Renal pelvis (tissue), 4 donors: Measurements from ENCODE around the gene KCNG4. TPM values are rescaled to one million over a fixed set of nuclear protein-coding genes. Genes with fewer than 3 reads are reported as not detected.

ENCODE experiments used
- DNase-seq: peaks from one replicate; pipeline ENCODE4 v3.0.0-alpha.2; 2013
- polyA plus RNA-seq, 3 donors: library from polyadenylated mRNA; unstranded; fragments of 120-200 nt; gene quantifications; one replicate each; pipeline ENCODE4 v1.2.1, GENCODE V29; 2013; ENCODE audit not compliant: insufficient read length in 3 of 3

Gene KCNG4
- polyA plus RNA-seq, 3 donors, result 0.03 to 0.09 (median 0.03) TPM

GRCh38 chr16:84267380-84267779, 27.6 kb upstream of the KCNG4 start:
- DNase-seq, result no peak

DNA sequence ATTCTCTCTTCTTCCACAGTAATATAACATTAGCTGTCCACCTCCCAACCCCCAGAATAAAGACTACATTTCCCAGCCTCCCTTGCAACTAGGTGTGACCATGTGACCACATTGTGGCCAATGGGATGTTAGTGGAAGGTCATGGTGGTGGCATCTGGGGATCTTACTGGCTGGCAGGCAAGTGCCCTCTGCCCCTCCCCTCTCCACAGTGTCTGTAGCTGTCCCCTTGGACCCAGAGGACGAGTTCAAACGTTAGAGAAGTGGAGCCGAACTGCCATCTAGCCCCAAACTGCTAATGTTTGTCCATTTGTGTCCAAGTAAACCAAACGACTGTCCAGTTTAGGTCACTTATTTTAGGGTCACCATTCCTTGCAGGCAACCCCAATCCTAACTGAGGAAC, 26.6 kb upstream of the KCNG4 start:
- DNase-seq, result peak; percentile 44

- no peak for DNase-seq
Observed at GRCh38 chr16:84262939-84263338, 23.1 kb upstream of the KCNG4 start.

GRCh38 chr16:84262031-84262430, 22.2 kb upstream of the KCNG4 start:
- no peak for DNase-seq

DNA sequence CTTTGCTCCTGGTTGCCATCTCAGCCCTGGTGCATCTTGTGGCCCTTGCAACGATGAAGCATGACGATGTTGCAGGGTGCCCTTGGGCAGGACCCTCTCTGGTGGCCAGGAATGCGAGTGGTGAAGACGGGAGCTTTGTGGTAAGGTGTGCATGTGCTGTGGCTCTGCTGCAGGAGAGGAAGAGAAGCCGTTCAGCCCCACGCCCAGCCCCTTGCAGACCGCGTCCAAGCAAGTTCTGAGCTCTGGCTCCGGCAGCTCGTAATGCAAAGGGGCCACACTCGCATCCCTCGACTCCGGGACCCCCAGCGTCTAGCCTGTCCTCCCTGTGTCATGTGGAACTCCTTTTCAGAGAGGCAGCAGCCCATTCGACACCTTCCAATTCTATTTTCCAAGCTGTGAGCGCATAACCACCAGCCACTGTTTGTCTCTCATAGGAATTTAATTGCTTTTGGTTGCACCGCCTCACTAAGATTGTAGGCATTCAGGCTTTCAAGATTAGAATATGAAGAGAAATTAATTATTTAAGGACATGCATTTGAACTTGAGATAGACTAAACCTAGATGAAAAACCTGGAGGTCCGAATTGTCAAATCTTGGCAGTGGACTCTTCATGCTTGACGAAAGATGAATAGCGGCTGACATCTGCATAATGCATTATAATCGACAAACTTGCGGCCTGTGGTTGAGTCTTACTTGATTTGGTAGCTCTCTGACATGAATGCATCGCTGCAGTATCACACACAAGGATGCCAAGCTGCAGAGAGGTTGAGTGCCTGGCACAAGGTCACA, 21.1 kb upstream of the KCNG4 start:
- DNase-seq, result no peak

DNA sequence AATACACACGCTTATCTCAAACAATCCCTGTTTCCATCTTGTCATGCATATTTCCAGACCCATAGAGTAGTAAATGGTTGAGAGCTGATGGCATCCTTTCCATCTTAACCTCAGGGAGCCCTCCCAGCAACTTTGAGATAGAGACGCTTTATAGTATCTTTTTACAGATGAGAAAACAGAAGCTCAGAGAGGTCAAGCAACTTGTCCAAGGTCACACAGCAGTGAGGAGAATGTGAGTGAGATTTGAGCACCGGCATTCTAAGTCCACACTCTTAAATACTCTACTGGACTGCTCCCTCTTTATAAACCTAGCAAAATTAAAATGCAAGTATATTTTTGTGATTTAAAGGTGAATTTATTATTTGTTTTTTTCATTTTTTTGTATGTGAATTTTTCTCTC, 19.9 kb upstream of the KCNG4 start:
- DNase-seq, result no peak

DNA sequence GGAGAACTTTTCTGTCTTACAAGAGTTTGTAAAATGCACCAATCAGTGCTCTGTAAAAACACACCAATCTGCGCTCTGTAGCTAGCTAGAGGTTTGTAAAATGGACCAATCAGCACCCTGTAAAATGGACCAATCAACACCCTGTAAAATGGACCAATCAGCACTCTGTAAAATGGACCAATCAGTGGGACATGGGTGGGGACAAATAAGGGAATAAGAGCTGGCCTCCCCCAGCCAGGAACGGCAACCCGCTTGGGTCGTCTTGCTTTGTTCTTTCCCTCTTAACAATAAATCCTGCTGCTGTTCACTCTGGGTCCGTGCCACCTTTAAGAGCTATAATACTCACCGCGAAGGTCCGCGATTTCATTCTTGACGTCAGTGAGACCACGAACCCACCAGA, 18.5 kb upstream of the KCNG4 start:
- DNase-seq, result no peak

GRCh38 chr16:84255050-84255810, 15.4 kb upstream of the KCNG4 start:
- no peak for DNase-seq

GRCh38 chr16:84254062-84254461, 14.2 kb upstream of the KCNG4 start:
- DNase-seq, result no peak

DNA sequence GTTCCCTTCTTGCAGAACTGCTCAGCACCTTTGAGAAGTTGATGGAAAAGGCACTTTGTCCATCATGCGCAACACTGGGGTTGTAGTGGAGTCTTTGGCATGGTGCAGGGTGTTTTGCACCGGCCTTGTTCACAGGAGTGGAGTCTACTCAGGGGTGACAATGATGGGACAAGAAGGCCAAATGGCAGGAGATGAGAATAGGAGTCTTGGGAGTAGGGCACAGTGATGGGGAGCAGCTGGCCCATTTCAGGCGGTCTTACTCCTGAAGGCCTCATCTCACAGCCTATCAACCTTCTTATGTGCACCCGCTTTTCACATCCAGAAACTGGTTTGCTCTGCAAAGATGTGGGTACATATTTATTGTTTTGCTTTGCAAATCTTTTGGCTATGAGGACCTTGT, 13.4 kb upstream of the KCNG4 start:
- no peak for DNase-seq

DNA sequence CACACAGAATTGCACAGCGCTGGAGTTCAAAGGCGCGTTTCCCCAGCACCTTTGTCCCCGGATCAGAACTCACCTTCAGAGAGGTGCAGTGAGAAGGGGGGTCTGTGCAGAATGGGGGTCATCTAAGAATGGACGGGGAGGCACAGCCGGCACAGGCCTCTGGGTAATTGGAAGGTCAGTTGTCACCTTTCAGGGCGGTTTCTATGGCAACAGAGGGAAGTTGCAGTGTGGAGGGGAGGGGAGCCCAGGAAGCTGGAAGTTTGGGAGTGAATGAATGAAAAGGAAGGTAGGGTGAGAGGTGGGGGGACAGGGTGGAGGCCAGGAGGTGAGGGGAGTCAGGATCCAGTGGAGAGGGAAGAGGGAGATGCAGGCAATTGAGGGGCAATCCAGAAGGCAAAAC, 12.4 kb upstream of the KCNG4 start:
- no peak for DNase-seq

- DNase-seq, result no peak
Observed at GRCh38 chr16:84247844-84248243, 8.0 kb upstream of the KCNG4 start.

GRCh38 chr16:84247331-84247730, 7.5 kb upstream of the KCNG4 start:
- no peak for DNase-seq

GRCh38 chr16:84246679-84247077, 6.9 kb upstream of the KCNG4 start:
- DNase-seq, result no peak

DNA sequence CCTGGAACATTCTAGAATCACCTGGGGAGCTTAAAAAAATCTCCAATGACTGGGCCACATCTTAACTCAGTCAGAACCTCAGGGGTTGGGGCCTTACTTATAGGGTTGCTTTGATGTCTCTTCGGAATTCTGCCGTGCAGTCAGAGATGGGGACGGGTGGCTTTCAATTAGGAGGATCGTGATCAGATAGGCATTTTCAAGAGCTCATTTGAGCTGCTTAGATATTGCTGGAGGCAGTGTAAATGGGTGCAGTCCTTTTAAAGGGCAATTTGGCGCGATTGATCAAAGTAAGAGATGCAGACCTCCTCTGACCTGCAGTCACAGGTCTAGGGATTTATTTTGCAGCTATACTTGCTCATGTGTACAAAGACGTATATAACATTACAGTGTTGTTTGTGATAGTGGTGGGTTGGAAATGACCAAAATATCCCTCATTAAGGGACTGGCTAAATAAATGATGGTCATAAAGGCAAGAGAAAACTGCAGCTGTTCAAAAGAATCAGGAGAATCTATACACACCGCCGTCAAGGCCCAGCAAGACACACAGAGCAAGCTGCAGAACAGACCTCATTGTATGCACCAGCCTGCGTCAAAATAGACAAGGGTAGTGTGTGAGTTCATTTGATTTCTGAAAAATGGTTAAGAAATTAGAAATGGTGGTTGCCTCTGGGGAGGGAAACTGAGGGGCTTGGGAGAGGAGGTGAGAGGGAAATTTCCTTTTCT, 6.3 kb upstream of the KCNG4 start:
- no peak for DNase-seq

DNA sequence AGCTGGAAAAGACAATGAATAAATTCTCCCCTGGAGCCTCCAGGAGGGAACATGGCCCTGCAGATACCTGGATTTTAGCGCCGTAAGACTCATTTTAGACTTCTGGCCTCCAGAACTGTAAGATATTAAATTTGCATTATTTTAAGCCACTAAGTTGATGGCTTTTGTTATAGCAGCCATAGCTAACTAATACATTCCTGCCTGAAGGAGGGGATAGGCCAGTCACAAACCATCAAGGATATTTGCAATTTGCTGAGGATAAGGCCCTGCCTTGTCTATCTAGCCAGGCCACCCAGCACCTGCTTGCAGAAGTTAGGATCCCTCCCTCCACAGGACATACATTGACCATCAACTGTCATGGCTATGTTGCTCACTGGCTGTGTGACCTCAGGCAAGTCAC, 4.9 kb upstream of the KCNG4 start:
- DNase-seq, result no peak

DNA sequence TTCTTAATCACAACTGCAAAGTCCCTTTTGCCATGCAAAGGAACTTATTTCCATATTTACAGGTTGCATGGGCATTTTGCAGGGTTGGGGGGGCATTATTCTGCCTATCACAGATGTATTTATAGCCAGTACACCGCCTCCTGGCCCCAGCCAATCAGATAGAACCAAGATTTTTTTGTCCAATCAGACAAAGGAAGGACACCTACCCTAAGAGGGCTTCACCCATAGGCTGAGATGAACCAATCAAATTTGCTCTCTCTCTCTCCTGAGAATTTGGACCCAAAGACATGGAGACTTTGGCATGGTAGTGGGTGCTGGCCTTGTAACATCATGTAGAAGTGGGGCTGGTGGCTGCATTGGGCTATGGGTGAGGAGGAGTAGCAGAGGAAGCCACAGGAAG, 3.9 kb upstream of the KCNG4 start:
- no peak for DNase-seq

DNA sequence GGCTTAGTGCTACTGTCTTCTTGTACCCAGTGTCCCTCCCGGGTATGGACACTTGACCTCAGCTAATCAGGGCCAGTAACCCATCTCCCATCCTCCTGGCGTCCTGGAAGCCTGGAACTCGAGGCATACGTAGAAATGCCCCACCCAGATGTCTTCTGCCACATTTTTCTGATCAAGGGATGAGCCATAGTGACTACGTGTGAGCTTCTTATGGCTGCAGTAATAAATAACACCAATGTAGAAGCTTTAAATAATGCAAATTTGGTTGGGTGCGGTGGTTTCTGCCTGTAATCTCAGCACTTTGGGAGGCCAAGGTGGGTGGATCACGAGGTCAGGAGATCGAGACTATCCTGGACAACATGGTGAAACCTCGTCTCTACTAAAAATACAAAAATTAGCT, 3.0 kb upstream of the KCNG4 start:
- DNase-seq, result no peak

GRCh38 chr16:84241778-84242177, 2.0 kb upstream of the KCNG4 start:
- DNase-seq, result no peak

- no peak for DNase-seq
Observed at GRCh38 chr16:84240455-84240854, 643 bp upstream of the KCNG4 start.

GRCh38 chr16:84239141-84239769, 557 bp downstream of the KCNG4 start:
- DNase-seq, result no peak

DNA sequence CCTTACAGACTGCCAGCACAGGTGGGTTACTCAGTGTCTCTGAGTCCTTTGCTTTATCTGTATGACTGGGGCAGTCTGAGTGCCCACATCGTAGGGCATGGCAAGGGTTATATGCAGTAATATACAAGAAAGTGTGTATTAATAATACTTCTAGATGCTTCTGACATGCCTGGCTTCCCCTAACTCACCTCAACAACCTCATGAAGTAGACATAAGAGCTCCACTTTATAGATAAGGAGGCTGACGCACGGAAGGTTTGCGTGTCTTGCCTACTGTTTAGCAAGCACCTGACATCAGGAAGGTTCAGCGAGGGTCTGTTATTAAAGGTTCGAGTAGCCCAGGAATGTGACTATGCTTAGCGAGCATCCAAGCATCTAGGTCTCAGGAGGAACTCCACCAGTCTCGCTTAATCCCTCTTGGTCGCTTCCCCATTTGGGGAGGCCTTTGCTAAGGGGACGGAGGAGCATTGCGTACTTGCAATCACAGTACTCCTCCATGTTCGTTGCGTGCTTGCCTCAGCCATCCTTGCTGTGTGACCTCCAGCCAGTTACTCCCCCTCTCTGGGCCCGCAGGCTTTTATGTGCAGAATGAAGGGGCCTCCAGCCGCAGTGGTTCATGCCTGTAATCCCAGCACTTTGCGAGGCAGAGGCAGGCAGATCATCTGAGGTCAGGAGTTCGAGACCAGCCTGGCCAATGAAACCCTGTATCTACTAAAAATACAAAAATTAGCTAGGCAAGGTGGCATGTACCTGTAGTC, 1.6 kb downstream of the KCNG4 start:
- DNase-seq, result no peak
